LNCaP clone FGC (cell line): Measurements from ENCODE around the gene SERINC5.

Experiments used
- DNase-seq: peaks from one replicate; pipeline ENCODE4 v3.0.0-alpha.2; 2011; ENCODE audit warnings: low read depth
- H3K4me3 ChIP-seq: 2 replicates; pipeline ENCODE4 v1.5.1; 2011; ENCODE audit warnings: mild to moderate bottlenecking, low read depth, low read length, control low read depth
- CTCF ChIP-seq: IDR thresholded peaks from 2 replicates; pipeline ENCODE4 v1.5.1; 2012; ENCODE audit warnings: mild to moderate bottlenecking; ENCODE audit not compliant: control insufficient read depth, insufficient read depth; ENCODE audit errors: extremely low read depth

SERINC5 gene

GRCh38 chr5:80152778-80153177 is 103.1 kb downstream of the SERINC5 start:
- no peak overlapping the region for H3K4me3 ChIP-seq
- TF ChIP-seq CTCF: no peak
- DNase-seq: no peak

- DNase-seq: no peak
- no peak overlapping the region for H3K4me3 ChIP-seq
- TF ChIP-seq CTCF: no peak
Observed at GRCh38 chr5:80151890-80152289, 104.0 kb downstream of the SERINC5 start.

GRCh38 chr5:80150731-80151130 is 105.1 kb downstream of the SERINC5 start:
- no peak for TF ChIP-seq CTCF
- no peak overlapping the region for H3K4me3 ChIP-seq

GRCh38 chr5:80149161-80149609 is 106.7 kb downstream of the SERINC5 start:
- TF ChIP-seq CTCF: no peak
- DNase-seq: no peak
- no peak overlapping the region for H3K4me3 ChIP-seq

More at GRCh38 chr5:80150731-80151130, 105.1 kb downstream of the SERINC5 start:
- no peak for DNase-seq

GRCh38 chr5:80147119-80147815 is 108.6 kb downstream of the SERINC5 start:
- DNase-seq: no peak
- H3K4me3 ChIP-seq: no peak overlapping the region
- no peak for TF ChIP-seq CTCF

- H3K4me3 ChIP-seq: no peak overlapping the region
- DNase-seq: no peak
- no peak for TF ChIP-seq CTCF
Observed at GRCh38 chr5:80146046-80146445, 109.8 kb downstream of the SERINC5 start.

- no peak for TF ChIP-seq CTCF
- H3K4me3 ChIP-seq: no peak overlapping the region
- DNase-seq: no peak
Observed at GRCh38 chr5:80143491-80143890, 112.4 kb downstream of the SERINC5 start.
